Hematopoietic multipotent progenitor cell treated with erythropoietin and hydrocortisone succinate and interleukin-3 and kit ligand, for 6 days (in vitro differentiated cells): ENCODE results near the gene TGFBR2.

Experiments
- DNase-seq: peaks from one replicate; pipeline ENCODE4 v3.0.0-alpha.2; 2015

TGFBR2 gene

GRCh38 chr3:30637310-30638219, 31.2 kb downstream of the TGFBR2 start:
- DNase-seq = no peak

DNA sequence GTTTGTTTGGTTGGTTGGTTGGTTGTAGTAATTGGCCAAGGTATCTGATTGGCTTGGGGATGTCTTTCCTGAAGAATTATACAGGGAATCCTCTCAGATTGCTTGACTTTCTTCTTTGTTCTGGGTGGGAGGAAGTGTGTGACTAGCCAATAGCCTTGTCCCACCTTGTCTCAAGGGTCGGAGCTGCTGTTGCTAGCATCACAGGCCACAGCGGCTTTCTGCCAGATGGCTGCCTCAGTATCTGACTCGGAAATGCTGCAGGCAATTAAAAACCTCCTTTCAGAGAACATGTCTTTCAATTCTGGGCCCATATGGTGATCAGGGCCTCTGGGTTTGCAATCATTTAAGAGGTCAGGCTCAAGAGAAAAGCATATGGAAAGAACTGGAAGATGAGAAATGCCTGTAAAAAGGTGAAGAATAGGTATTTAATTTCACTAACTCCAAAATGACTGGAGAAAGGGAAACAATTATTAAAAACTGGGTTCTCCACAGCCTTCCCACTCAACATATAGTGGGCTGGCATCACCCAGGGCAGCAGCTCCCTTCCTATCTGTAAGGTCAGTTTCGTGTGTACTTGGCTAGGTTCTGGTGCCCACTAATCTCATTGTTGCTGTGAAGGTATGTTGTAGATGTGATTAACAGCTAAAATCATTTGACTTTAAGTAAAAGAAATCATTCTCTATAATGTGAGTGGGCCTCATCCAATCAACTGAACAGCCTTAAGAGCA, 32.4 kb downstream of the TGFBR2 start:
- DNase-seq = no peak

- DNase-seq = no peak
These were observed 33.5 kb downstream of the TGFBR2 start for GRCh38 chr3:30639937-30640336.

GRCh38 chr3:30640851-30641250, 34.5 kb downstream of the TGFBR2 start:
- DNase-seq = peak; percentile 82

- no peak for DNase-seq
These were observed 35.2 kb downstream of the TGFBR2 start for GRCh38 chr3:30641416-30642251.

- no peak for DNase-seq
These were observed 36.5 kb downstream of the TGFBR2 start for GRCh38 chr3:30642849-30643361.

DNA sequence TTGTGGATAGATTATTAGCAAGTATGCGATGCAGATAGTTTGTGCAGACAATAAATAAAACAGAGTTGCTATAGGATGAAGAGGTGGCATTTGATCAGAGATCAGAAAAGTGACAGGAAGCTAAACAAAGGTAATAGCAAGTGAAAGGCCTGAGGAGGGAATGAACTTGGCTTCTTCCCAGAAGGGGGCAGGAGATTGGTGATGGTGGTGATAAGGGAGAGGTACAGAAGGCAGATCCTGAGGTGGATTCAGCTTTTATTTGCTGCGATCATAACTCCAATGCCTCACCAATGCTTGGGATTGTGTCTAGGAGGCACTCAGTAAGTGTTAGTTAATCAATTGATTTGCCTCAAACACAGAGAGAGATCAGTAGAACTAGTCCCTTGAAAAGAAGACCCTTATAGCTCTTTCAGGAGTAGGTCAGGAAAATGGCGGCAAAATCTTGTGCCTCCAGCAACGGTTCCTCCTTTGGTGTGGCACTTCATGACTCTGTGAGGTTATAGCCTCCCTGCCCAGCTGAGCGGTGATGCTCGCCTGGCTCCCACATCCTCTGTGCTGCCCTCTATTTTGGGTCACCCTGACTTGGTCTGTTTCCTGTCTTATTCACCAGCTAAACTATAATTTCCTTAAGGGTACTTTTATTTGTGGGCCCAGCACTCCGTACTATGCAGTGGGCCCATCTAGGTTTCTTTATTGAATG, 37.5 kb downstream of the TGFBR2 start:
- DNase-seq = no peak

- no peak for DNase-seq
These were observed 38.2 kb downstream of the TGFBR2 start for GRCh38 chr3:30644615-30645014.

DNA sequence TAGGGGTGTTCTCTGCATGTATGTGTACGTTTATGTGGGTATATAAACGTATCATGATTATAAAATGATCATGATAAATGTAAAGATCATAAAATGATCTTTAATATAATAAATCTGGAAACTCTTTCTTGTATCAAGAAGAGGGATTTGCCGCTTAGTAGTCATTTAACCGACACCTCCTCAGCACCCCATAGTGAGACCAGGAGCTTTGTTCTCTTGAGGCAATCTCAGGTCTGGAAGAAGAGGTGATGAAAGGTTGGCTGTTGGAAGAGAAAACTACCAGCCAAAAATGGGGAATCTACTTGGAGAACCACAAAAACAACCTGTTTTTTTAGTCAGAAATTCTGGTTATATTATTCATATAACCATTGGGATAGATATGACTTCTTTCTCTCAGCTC, 38.7 kb downstream of the TGFBR2 start:
- DNase-seq = no peak

DNA sequence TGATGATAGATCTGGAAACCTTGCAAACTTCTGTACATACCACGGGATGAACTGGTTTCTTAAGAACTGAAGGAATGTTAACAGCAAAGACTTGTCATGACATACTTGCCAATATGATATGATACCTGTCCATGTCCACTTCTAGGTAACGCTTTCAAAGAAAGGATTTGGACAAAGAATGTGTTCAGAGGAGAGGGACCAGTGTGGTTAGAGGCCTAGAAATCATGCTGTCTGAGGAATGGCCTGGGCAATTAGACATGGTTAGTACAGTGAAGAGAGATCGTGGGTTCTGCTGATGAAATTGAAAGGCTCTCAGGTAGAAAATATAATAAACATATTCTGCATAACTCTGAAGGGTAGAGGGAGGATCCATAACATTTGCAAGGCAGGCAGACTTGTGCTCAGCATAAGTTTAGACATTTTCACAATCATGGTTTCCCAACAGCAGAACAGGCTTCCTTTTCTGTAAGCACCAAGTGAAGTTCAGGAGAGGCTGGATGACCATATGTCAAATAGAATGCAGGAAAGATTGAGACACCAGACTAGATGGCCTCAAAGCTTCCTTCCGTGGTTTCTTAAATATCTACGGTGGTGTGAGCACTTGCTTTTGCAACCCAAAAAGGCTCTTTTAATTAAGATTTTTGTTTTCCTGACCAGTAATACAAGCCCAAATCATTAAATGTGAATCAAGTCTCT, 39.9 kb downstream of the TGFBR2 start:
- DNase-seq = peak; percentile 64

DNA sequence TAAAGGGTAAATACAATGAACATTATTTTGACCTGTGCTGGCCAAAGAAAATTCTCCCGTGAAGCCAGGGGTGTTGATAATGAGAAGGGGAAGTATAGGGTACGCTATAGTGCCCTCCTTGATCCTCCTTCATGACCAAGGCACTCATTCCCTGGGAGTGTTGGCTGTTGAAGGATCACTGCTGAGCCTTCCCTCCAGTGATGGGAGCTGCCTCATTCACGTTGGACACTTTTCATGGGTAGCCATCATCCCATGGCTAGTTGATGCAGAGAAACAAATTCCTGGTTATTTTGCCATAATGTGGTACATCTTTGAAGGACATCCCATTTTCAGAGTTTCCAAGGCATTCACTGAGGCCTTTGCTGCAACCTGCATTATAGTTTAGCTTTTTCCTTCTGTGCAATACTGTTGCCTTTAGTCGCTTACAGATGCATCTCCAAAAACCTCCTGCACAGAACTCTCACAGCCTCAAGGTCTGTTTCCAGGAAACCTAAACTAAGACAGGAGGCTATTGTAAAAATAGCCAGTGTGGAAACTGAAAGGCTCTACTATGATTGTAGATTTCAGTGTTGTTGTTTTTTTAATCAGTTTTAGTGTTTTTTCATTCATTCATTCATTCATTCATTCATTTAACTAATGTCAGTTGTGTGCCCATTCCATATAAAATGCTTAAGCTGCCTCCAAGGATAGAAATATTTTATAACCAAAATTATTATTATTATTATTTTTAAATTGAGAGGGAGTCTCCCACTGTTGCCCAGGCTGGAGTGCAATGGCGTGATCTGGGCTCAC, 40.8 kb downstream of the TGFBR2 start:
- no peak for DNase-seq

- DNase-seq = no peak
These were observed 42.4 kb downstream of the TGFBR2 start for GRCh38 chr3:30648670-30649357.

DNA sequence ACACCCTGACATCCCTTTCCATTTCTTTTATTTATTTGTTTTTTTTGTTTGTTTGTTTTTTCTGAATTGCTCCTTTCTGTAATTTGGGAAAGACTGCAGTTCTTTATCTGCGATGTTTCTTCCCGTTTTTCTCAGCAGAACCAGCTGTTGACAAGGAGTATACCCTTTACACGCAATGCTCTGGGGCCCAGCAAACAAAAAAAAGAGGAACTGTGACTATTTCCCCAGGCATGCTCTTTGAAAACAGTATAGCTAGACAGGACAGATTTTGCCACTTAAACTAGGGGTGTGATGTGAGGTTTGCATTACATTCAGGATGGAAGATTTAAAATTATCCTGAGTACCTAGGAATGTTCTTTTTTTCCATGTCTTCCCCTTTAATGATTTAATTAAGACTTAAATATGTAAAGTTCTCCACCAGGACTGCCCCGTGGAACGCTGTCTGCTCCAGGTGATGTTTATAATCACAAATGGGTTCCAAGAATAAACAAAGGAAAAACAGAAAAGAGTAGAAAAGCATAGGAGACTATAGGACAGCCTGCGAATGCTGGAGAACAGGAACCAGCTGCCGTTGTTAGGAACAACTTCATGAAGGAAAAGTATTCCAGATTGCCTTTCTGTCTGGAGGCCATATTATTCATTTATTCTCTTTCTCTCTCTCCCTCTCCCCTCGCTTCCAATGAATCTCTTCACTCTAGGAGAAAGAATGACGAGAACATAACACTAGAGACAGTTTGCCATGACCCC, 43.3 kb downstream of the TGFBR2 start:
- peak; percentile 70 for DNase-seq

DNA sequence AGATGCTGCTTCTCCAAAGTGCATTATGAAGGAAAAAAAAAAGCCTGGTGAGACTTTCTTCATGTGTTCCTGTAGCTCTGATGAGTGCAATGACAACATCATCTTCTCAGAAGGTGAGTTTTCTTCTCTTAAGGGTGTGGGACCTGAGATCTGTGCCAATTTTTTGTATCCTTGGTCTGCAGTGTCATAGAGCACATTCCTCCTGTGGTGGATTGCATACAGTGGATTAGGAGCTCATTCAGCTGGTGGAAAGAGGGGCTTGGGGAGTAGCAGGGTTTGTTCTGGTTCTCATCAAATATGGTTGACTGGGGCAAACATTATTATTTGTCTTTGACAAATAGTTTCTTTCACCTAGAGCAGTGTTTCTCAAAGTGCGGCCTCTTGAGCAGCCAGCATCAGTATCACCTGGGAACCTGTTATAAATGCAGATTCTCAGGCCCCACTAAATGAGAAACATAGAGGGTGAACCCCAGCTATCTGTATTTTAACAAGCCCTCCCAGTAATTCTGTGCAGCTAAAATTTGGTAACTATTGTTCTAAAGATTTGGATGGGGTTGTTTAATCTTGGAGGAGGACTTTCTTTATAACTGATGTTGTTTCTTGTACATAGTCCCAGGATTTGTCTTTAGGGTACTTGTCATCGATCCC, 44.1 kb downstream of the TGFBR2 start:
- no peak for DNase-seq

DNA sequence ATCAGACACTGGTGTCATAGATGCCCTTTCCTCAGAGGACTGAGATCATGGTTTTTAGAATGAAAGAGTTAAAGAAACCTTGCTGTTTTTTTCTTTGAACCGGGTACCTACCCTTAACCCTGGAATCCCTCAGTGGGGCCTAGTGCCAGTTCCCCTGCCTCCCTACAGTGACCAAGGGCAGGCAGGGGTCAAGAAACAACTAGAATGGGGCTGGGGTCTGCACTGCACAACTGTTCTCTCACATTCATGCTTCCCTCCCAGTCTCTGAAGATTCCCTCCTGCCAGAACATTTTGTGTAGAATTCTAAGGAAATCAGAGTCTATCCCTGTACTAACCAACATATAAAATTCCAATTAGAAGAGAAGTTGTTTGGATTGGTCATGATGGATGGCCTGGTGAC, 47.9 kb downstream of the TGFBR2 start:
- no peak for DNase-seq

DNA sequence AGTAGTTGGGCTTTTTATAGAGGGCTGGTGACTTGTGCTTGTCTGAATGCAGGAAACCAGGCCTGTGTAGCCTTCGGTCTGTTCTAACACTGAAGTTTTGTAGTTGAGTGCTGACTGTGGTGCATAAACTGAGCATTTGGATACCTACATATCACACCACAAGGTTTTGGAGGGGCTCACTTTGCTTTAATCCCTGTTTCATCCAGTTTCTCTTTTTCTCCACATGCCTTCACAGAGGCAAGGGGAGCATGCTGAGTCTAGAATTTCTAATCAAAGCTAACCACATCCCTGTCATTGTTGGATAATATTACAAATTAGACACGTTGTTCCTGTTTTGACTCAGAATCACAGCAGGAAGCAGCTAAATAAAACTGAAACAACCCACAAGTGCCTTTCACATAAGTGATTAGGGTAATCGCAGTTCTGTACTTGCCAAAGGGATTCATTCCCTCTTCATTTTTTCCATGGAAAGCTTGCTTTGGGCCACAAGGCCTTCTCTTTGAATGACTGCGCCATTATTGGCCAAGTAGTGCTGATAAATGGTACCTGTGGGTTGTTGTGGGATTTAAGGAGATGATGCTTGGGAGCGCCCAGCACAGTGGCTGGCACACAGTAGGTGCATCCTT, 48.9 kb downstream of the TGFBR2 start:
- DNase-seq = no peak

GRCh38 chr3:30656624-30657141, 50.3 kb downstream of the TGFBR2 start:
- DNase-seq = no peak

DNA sequence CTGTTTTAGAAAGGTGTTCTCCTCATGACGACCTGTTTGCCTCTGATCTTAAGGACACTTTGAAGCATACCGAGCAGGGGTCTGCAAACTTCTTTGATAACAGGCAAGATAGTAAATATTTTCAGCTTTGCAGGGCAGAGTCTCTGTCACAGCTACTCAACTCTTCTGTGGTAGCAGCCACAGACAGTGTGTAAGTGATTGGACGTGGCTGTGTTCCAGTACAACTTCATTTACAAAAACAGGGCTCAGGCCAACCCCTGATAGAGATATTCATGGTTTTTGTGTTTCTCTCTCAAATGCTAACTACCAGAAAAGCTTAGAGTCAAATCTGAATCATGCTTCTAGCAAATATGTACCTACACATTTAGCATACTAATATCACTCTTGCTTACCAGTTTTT, 51.5 kb downstream of the TGFBR2 start:
- DNase-seq = peak; percentile 53
